Renal cortical epithelial cell (primary cell): ENCODE results near the gene ARAP1. TPM values are rescaled to one million over a fixed set of nuclear protein-coding genes. Genes with fewer than 3 reads are reported as not detected.
A peak's percentile ranks its signal among the peaks of the same experiment; 100 is the strongest.

ENCODE experiments used
- DNase-seq: peaks from one replicate; pipeline ENCODE4 v3.0.0-alpha.2; 2011; ENCODE audit warnings: low read depth
- total RNA-seq: library from RNA; depleted of rRNA; stranded (reverse); fragments of >200 nt; gene quantifications from 2 replicates; pipeline ENCODE4 v1.2.3, GENCODE V29; 2014

Gene ARAP1
- total RNA-seq, 1 donor from 2014 or later = 140 TPM

DNA sequence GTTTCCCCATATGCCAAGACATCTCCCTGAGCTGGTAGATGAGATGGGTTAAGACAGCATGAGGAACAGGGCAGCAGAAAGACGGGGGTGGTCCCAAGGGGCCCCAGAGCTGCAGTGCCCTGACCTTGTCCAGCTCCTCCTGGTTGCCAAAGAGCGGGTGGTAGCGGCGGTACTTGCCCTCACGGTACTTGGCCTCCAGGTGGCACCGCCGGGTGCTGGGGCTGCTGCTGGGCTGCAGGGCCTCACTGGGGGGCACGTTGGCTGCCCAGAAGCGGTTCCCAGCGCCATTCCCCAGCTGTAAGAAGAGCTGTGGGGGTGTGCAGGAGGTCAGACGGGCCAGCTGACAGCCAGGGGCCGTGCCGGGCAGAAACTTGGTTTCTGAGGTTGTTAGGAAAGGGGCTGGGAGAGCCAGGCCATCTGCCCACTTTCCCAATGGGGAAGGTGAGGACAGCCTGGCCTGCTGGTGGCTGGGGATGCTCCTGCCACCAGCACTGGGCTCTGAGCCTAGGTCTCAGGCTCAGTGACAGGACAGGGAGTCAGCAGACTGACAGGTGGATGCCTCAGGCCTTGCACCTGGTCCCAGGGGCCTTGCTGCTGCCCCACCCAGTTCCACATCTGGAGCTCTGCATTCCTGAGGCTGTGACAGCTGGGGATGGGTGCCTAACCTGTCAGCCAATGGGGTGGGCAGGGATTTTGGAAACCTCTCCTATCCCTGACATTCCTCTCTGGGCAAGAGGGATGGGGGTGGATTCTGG is 48.0 kb downstream of the ARAP1 start:
- DNase-seq = no peak

DNA sequence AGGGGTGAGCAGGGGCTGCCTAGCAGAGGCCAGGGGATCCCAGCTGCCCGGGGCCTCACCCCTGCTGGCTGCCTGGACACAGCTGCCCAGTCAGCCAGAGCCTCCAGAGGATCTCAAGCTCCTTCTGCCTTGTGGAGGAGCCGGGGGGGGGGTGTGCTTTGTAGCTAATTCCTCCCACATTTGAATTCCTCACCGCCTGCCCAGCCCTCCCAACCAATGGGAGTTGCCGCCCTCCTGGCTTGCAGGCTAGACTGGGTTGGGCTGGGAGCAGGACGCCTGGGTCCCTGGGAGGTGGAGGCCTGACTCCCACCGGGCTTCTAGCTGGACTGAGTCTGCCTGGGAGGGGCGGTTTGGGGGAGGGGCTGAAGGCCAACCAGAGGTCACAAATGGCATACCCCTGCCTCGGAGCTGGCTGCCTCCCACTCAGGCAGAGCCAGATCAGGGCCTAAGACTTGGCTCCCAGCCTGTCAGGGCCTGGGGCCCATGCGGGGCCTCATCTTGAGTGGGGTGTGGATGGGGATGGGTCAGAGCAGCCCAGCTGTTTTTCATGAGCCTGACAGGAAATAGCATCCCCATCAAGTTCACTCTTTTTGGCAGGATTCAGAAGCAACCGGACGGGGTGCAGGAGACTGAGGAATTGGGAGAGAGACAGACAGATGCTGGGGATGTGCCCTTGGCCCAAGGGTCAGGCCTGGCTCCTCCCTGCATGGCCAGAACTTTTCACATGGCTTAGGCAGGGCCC is 48.8 kb downstream of the ARAP1 start:
- no peak for DNase-seq

DNA sequence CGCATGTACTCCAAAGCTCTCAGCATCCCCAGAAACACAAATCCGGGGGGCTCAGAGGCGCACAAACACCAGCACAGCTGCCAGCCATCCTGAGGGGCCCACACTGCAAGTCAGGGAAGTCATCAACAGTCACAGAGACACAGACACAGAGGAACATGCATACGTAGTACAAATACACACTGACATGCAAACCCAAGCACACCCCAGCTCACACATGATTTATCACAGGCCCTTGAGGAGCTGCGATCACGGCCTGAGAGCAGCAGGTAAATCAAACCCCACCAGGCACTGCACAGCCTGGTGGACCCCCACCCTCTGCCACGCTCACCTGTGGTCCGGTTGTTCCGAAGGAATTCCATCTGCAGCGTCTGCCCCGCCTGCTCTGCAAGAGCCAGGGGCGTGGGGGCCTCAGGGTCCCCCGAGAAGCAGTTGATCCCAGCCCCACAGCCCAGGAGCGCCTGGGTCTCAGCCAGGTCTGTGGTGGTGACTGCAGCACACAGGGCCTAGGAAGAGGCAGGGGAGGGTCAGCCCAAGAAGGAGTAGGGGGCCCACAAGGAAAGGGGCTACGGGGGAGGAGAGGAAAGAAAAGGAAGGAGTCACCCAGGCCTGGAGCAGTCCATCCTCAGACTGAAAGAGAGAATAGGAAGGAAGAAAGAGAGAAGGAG is 49.5 kb downstream of the ARAP1 start:
- DNase-seq = no peak

DNA sequence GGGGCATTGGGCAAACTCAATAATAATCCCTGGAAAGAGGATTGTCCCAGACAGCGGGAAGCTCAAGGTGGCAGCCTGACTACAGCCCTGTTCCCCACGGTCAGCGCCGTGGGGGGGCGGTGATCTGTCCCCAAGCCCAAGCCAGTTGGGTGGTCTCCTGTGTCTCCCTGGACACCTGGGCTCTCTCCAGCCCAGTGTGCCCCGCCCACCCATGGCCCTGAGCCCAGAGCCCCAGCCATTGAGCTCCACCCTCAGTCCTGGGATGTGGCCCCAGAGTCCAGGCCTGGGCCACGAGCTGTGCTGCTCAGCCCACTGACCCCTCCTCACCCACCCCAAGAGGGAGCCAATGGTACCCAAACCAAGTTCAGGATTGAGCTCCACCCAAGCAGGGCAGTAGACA is 50.1 kb downstream of the ARAP1 start:
- DNase-seq = no peak

DNA sequence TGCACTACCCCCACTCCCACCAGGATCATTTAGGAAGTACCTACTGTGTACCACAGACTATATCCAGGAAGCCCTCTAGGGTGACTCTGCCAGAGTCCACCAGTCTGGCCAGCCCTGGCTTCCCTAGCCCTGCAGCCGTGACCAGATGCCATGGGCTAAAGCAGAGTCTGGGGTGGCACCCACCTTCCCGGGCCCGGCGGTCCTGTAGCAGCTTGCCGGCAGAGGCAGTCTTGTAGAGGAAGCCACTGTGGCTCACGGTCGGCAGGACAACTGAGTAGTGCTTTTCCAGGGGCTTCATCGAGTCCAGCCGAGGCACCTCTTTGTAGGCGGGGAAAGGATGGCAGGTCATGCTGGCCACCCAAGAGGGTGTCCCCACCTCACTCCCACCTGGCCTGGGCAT is 50.7 kb downstream of the ARAP1 start:
- no peak for DNase-seq

DNA sequence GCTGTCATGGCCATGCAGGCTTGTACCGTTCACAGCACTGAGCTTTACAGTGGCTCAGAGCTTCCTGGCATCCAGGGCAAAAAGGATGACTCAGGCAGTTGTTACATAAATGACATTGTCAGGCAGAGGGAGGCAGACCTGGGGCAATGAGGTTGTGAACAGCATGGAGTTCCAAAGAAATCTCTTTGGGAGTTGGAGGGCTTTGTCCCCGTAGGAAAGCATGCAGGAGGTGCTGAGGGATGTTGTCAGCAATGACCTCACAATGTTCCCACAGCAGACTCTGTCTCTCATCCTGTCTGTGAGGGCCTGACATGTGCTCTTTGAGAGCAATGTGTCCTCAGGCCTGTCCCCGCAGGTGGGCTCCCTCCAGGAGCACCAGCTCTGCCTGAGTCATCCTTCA is 52.1 kb downstream of the ARAP1 start:
- peak; percentile 37 for DNase-seq

DNA sequence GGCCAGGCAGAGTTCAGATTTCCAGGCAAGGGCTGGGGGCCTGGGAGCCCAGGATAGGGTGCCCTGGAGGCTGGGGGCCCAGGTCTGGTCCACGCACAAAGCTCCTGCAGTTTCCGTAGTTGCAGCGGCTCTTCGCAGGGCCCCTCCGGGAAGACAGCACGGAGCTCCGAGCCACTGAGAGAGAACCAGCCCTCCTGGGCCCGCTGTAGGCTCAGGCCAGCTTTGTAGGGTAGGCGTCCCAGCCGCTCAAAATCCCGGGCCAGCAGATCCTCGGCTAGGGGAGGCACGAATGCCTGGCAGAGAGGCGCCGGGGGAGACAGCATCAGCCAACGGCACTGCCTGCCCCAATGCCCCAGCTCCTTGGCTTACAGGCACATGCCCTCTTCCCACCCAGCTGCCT is 54.4 kb downstream of the ARAP1 start:
- DNase-seq = no peak

DNA sequence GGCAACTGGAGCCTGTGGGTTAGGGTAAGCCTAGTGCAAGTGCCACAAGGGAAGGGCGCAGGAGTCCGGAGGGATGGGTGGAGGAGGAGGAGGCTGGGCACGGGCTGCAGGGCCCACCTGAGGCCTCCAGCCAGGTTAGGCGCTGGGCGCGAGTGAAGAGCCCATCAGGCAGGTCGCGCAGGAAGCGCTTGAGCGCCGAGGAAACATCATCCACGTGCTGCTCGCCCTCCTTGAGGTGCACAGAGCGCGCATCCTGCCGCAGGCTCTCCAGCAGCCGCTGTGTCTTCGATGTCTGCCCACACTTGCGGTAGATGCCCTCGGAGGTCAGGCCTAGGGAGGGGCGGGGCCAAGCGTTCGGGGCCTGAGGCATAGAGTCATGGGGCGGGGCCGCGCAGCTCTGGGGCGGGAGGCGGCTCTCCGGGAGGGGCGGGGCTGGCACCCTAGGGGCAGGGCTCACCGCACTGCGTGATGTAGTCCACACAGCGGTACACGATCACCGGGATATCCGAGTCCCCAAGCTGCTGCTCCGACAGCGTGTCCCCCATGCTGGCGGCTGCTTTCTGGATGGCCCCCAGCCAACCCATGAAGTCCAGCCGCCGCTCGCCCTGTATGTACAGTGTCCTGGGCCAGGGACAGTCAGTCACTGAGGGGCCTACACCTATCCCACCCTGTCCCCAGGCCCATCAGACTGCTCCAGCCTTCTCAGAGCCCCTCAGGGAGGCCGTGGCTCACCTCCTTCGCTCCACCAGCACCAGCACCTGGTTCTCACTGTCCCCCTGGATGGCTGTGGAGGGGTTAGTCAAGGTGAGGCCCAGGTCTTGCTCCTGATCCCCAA is 55.1 kb downstream of the ARAP1 start:
- no peak for DNase-seq

DNA sequence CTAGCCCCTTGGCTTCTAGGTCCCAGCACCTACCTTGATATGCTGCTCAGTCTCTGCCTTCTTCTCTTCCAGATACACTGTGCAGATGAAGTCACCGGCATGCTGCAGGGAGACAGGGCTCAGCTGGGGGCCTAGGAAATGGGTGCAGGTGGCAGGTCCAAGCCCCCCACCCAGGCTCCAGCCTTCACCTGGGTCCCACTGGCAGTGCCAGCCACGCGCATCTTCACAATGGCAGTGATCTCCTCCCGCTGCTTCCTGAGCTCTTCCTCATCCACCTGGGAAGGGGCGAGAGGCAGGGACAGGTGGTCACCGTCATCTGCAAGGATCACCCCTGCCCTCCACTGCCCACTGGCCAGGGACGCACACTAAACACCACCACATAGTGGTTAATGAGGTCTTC is 56.9 kb downstream of the ARAP1 start:
- no peak for DNase-seq

DNA sequence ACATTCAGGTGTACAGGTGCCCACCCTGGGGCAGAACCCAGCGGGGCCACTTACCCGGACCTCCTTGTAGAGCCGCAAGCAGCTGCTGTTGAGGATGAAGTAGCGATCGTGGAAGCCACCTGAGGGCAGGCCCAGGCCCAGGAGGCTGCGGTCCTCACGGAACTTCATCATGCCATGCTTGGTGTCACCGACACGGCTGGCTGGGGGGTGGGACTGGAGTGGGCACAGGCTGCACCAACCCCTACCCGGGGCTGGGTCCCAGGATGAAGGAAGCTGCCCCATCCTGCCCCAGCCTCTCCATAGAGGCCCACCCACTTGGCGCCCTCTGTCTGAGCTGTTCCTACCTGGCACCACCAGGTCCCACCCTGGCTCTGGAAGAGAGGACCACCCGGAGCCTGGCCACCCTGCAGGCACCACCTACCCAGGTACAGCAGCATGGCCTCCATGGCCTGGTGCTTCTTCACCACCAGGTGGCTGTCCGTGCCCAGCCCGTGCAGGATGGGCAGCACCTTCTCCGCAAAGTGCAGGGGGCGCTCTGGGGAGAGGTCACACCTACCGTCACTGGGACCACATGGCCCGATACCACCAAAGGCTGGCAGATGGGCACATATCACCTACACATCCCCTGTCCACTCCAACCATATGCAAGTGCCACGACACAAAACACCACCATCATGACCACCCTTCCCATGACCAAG is 58.8 kb downstream of the ARAP1 start:
- no peak for DNase-seq

DNA sequence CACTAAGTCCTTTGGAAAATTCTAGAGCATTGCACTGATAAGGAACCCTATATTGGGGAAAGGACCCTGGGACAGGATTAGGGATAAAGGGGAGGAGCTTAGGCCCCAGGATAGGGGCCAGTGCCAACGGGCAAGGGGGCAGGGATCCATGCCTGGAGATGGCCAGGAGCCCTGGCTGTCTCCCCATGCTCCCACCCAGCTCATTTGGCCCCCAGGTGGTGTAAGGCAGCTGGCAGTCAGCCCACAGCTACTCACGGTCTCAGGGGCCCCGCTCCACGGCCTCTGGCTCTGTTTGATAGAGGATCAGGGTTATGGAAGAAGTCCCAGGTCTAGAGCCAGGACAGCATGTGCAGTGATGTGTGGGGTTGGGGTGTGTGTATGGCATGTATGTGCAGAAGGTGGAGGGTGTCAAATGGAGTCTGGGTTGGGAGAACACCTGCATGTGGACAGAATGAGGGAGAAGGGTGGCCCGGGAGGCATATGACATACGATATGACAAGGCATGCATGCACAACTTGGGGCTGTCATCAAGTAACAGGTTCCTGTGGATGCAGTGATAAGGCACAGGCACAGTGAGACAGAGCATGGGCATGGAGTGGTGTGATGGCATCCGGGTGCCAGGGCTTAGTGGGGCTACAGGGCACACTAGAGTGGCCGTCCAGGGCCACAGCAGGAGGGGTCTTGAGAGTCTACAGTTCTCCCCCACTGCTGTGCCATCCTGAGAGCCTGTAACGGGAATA is 59.5 kb downstream of the ARAP1 start:
- no peak for DNase-seq

DNA sequence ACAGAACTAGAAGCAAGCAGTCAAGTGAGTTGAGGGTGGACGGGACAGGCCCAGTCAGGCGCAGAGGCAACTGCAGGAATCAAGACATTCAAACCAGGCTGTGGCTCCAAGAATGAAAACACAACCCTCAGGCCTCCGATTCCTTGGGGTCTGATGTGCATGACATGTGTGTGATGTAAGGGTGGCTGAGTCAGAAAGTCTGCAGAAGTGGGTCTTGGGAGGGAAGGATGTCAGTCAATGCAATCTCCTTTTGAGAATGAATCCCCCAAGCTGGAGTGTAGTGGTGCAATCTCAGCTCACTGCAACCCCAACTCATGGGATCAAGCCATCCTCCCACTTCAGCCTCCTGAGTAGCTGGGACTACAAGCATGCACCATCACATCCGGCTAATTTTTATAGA is 62.0 kb downstream of the ARAP1 start:
- DNase-seq = no peak

DNA sequence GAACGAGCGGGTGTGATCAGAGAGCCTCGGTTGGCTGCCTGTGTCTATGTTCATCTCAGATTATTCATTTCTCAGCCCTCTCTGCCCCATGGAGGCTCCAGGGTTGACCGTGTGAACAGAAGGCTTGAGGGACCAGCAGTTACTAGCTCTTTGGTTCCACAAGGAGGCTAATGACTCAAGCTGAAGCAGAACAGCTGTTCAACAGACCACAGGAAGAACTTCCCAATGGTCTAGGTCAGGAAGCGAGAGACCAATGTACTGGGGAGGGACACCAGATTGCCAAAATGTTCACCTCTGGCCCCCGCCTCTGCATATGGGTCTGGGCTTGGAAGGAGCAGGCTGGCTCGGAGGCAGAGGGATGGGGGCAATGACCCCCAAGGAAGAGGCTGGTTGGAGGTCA is 63.3 kb downstream of the ARAP1 start:
- no peak for DNase-seq

DNA sequence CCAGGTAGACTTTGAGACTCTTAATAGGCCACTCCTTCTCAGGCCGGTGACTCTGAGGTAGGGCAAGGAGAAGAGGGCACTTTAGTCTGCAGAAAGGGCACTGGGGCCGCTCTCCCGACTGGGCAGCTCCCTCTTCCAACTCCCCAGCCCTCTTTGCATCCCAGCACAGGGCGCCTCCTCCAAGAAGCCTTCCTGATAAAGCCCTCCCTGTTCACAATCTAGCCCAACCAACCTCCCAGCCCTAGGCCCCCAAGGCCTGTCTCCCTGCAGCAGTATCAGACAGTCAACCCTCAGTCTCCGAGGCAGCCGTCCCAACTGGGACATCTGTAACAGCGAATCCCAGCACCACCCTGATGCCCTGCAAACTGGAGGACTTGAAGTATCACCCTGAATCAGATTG is 63.7 kb downstream of the ARAP1 start:
- DNase-seq = no peak

DNA sequence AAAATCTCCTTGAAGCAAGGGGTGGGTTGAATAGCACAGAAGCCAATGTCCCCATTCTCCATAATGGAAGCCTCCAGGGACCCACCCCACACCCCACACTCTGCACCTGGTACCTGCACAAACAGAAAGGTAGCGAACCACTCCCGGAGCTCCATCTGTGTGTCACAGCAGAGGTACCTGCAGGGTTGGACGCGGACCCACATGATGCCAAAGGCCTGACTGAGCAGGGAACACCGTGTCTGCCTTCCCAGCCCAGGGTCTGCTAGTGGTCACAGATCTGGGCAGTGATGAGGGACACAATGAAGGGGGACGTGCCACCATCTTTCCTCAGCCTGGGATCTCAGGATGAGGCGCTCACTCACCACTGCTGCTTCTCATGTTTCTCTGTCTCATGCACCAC is 64.9 kb downstream of the ARAP1 start:
- no peak for DNase-seq

DNA sequence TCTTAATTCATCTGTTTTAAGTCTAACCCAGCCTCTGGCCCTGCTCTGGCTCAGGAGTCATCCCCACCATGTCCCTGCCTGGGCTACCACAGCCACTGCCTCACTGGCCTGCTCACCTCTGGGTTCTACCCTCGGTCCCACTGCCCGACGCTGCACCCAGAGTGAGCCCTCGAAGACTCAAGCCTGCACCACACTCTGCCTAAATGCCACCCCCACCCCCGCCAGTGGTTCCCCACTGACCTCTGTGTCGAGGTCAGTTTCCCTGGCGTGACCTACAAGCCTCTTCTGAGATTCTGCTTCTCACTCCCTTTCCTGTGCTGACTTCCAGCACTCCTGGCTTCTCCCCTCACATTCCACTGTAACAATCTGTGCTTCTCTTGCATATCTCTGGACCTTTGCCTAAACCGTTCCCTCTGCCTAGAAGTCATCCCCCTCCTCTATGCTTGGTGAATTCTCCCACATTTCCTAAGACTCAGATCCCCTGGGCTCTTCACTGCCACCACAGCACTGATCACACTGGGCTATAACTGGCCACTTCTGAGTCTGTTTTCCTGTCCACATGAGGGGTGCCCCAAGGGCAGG is 65.5 kb downstream of the ARAP1 start:
- no peak for DNase-seq

DNA sequence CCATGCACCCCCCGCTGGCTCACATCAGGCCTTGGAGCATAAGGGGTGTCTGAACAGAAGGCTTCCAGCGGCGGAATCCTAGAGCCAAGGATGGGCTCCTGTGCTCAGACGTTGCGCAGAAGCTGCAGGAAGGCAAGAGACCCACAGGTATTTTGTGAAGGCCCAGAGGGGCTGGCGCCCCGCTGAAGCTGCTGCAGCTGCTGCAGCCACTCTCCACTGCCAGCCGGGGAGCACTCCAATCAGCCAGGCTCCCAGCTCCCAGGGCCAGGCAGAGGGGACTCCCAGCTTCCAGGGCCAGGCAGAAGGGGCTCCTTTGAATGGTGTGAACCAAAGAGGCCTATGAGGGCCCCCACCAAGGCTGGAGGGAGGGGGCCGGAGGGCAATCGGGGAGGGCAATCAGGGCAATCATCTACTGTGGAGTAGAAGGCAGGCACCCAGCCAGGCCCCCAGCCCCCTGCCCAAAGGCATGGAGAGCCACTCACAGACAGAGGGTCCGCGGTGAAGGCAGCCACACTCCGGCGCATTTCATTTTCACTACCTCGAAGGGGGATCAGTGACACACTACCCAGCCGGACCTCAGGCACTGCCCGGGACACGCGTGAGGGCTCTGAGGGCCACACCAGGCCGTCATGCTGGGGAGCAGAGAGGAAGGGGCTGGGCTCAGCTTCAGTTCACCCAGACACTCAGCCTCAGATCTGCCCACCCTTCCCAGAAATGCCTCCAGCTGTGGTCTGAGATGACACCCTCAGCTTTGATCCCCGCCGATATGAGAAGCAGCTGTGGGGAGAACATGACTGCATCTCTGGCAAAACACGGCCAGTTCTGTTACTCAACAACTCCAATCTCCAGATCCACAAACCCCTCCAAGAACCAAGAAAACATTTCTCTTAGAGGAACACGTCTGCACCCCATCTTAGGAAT is 66.4 kb downstream of the ARAP1 start:
- no peak for DNase-seq

DNA sequence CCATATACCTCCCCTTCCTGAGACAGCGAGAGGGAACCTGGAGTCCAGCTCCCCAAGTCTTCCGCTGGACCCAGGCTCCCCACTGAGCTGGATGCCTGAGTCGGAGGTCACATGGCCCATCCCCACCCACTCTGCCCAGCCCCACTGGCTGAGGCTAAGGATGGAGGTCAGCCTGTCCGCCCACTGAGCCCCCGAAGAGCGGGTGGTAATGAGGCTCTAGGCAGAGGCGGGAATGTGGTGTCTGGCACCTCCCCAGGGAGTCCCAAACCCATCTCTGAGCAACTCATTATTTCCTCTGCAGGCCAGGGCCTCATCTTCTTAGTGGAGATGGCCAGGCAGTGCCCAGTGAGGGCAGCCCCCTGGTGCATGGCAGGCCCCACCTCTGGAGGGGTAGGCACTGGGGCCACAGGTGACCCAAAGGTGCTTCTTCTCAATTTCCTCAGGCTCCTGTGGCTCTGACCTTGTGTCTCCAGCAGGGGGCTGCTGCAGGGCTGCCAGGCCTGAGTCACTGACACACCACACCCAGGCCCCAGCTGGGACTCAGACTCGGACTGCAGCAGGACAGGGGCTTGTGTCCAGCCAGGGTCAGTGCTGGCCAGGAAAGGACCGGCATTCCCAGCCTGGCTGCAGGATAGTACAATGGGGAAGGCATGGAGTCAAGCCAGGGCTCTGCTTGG is 67.8 kb downstream of the ARAP1 start:
- peak; percentile 52 for DNase-seq

DNA sequence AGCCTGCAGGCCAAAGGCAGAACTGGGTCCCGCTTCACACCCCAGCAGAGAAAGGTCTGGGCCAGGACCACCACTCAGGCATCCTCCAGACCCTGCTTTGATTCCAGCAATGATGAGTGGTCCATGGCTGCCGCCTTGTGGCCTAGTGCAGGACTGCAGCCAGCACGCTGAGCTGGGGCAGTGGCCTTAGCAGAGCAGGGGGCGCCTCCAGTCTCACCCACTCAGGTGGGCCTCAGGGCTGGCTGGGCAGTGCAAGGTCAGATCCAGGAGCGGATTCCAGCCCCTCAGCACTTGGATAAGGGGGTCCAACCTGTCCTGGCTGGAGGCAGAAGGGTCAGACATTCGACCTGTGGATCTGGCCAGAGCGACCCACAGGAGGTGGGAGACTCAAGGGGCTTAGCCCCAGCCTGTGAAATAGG is 68.4 kb downstream of the ARAP1 start:
- DNase-seq = peak; percentile 18
